HG02610 (cell line): ENCODE measurements around the gene ANKS1B.
"Not testable (repeated sequence)": the region's sequence is repeated elsewhere in the genome, so short reads cannot be mapped to it uniquely, and the experiment has no call there.

Experiments
- ATAC-seq: cut with Tn5 transposase; IDR thresholded peaks from one replicate; pipeline ENCODE4 v1.9.1; 2021; ENCODE audit warnings: mild to moderate bottlenecking, moderate library complexity; ENCODE audit not compliant: unreplicated experiment

The ANKS1B gene

DNA sequence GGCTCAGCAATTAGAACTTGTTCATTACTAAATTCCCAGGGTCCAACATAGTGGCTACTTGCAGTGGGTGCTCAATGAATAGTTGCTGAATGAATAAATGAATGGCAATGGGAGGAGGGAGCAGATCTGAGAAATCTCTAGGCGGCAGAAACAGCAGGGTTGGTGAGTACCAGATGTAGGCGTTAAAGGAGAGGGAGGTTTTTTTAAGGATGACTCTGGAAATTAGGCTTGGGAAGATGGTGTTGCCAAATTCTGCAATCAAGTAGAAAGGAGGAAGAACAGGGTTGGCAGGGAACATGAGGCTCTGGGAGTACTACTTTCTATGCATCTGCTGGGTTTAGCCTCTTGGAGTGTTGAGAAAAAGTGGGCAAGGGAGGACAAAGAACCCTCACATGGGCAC, 1132.6 kb downstream of the ANKS1B start:
- no peak for ATAC-seq

- no peak for ATAC-seq
Observed at GRCh38 chr12:98847242-98847641, 1137.5 kb downstream of the ANKS1B start.

- no peak for ATAC-seq
Observed at GRCh38 chr12:98845957-98846356, 1138.8 kb downstream of the ANKS1B start.

DNA sequence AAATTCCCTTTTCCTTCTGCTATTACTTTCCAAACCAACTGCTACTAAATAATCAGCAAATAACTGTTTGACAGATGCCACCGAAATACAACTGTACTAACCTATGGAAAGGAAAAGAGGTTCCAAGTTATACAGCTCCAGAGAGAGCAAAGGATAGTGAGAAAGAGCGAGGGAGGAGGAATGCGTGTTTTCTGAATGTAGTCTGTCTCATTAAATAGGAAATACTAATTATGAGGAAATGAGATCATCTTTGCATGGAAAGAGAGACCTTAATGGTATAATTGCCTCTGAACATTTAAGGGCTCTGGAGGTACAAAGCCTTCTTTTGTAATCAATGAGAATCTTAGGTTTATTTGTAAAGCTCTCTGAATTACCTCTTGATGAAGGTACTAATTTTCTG, 1144.4 kb downstream of the ANKS1B start:
- ATAC-seq = no peak

DNA sequence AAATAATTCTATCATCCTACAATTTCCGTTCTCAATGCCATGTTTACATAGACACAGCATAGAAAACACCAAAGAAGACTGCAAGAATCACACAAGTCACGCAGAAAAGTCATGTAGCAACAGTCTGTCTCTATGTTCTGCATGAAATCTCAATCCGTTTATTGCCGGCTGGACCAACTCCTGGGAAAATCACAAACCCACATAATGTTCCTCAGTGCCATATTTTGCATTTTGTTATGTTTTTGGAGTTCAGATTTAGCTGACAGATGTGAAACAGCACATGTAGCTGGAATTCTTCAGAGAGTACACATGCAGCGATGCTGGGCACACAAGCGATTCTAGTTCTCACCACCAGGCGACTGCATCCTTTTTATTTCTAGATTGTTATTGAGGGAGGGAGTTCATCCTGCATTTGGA, 1146.5 kb downstream of the ANKS1B start:
- no peak for ATAC-seq

DNA sequence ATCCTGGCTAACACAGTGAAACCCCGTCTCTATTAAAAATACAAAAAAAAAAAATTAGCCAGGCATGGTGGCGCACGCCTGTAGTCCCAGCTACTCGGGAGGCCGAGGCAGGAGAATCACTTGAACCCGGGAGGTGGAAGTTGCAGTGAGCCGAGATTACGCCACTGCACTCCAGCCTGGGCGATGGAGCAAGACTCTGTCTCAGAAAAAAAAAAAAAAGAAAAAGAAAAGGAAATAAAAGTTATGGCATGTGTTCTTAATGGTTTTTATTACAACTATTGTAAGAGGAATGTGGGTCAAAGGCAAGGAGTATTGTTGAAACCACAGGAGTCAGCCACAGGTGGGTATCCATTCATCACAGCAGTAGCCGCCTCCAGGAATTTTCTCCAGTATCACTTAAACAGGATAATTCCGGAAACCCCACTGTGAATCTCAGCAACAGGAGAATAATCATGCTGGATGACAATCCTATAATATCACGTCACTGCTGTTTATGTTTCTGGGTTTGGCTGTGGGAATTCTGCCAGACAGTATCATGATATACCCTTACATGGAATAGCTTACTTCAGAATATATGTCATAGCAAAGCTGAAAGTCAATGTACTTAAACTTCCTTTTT, 1147.5 kb downstream of the ANKS1B start:
- not testable (repeated sequence) for ATAC-seq

DNA sequence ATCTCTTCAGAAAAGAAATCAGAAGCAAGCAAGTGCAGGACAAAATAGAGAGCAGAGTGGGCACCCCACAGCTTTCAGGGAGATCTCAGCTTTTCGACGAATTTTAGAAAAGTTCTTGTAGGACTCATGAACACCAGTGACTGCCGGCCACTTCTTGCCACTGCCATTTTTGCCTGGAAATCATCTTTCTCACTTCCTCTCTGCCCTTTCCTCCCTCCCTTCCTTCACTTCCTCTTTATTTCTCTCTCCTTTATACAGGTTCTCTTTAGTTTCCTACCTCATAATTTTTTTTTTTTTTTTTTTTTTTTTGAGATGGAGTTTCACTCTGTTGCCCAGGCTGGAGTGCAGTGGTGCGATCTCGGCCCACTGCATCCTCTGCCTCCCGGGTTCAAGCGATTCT, 1154.1 kb downstream of the ANKS1B start:
- ATAC-seq = no peak

- ATAC-seq = no peak
Observed at GRCh38 chr12:98828802-98829600, 1155.7 kb downstream of the ANKS1B start.

DNA sequence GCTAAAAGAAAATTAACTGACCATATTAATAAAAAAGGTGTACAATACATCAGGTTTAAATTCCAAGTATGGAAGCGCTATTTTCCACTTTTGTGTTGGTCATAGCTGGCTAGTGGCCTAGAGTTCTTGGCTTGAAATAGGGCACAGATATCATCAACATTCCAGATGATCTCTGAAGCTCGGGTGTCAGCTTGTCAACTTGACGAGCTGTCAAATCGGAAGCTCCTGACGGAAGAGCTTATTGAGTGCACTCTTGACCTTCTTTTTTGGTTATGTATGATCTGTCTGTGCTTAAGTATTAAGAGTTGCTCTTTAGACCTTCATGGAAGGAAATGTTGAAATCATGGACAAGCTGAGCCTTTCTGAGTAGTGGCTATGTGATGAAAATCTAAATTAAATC, 1161.7 kb downstream of the ANKS1B start:
- no peak for ATAC-seq

- ATAC-seq = no peak
Observed at GRCh38 chr12:98821866-98822265, 1162.9 kb downstream of the ANKS1B start.

DNA sequence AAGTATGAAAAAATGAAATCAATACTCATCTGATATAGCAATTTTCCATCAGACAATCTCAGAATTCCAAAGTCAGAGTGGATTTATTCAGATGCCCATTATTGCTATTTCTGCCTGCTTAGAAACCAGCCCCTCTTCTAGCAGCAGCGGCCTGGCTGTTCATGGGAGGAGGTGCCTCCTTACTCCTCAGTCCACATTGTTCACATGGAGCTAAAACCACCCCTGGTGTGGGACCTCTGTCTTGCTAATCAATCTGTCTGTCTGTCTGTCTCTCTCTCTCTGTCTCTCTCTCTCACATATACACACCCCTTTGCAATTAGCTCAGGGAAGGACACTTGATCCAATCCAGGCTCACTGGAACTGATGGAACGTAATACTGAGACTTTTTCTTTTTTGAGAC, 1163.5 kb downstream of the ANKS1B start:
- no peak for ATAC-seq

GRCh38 chr12:98819821-98820404, 1164.8 kb downstream of the ANKS1B start:
- ATAC-seq = no peak

DNA sequence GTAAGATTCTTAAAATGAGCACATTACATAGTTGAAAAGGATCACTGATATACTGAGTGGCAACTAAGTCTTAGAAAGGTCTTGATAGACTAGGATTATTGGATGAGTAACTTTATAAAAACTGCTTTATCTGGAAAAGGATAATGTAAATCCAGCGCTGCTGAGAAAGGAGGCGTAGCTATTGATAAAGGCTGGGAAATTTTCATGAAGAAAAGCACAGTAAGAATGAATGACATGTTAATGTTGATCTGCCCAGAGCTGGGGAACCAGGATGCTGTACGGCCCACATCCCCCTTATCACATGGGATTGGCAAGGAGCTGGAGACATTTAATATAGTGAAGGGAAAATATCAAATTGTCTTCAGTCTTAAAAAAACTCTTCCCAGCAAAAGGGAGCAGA, 1165.7 kb downstream of the ANKS1B start:
- no peak for ATAC-seq

DNA sequence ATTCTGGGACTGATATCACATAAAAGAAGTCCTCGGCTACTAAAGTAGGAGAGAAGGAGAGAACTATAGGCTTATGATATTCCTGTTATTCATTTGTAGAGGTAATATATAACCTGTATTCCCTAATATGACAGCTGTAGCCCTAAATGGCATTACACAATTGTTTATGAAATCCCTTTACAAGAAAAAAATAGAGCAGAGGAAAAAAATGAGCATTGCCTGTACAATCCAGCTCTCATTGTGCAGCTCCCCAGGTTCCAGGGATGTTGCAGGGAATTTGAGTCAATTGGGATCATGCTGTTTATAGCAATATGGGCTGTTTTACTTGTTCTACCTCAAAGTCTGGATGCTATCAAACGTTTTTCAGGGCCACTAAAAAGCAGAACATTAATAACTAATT, 1166.5 kb downstream of the ANKS1B start:
- ATAC-seq = no peak

GRCh38 chr12:98817742-98818141, 1167.0 kb downstream of the ANKS1B start:
- no peak for ATAC-seq

DNA sequence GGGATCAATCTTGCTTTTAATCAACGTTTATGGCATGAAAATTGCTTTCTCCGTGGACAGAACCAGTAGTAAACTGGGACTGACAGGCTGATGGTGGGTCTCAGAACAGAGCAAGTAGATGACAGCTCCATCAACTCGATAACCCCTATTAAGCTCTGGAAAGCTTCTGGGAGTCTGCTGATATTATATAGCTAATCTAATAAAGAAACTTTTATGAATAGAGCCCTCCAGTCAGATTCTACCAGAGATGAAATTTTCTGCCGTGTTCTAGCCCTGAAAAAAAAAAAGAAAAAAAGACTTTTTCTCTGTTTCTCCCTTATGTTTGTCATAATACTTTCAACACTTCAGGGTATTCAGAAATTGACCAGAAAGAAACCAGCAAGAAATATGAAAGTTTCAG, 1168.0 kb downstream of the ANKS1B start:
- no peak for ATAC-seq

GRCh38 chr12:98814254-98814653, 1170.5 kb downstream of the ANKS1B start:
- no peak for ATAC-seq

GRCh38 chr12:98812225-98812624, 1172.5 kb downstream of the ANKS1B start:
- no peak for ATAC-seq

GRCh38 chr12:98808243-98808875, 1176.4 kb downstream of the ANKS1B start:
- ATAC-seq = no peak

GRCh38 chr12:98807187-98807586, 1177.5 kb downstream of the ANKS1B start:
- no peak for ATAC-seq

GRCh38 chr12:98803468-98804209, 1181.1 kb downstream of the ANKS1B start:
- ATAC-seq = no peak
